T follicular helper cell (primary cell): ENCODE results near the gene CIAO3.

ENCODE experiments used
- DNase-seq: peaks from one replicate; pipeline ENCODE4 v3.0.0-alpha.2; 2020; ENCODE audit warnings: low read depth

CIAO3 gene

DNA sequence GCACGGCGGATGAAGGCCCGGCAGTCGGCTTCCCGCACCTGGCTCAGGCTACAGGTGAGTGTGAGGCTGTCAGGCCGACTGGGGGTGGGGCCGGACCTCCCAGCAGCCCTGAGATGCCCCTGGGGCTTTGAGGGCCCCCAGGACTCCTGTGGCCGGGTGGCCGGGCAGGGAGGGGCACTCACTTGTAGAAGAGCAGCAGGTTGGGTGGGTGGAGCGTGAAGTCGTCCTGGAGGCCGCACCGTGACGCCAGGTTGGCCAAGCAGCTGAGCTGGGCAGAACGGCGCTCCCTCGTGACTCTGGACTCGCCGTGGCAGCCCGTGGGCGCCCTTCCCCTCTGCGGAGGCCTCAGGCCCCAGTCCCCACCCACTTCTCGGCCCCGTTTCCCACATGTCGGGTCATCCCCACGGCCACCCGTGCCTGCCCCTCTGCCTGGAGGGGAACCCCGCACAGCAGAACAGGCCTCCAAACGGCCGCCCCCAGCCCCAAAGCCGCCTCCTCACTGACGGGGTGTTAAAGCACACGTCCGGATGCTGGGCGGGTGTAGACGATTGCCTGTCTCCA is 34.5 kb upstream of the CIAO3 start:
- no peak for DNase-seq

DNA sequence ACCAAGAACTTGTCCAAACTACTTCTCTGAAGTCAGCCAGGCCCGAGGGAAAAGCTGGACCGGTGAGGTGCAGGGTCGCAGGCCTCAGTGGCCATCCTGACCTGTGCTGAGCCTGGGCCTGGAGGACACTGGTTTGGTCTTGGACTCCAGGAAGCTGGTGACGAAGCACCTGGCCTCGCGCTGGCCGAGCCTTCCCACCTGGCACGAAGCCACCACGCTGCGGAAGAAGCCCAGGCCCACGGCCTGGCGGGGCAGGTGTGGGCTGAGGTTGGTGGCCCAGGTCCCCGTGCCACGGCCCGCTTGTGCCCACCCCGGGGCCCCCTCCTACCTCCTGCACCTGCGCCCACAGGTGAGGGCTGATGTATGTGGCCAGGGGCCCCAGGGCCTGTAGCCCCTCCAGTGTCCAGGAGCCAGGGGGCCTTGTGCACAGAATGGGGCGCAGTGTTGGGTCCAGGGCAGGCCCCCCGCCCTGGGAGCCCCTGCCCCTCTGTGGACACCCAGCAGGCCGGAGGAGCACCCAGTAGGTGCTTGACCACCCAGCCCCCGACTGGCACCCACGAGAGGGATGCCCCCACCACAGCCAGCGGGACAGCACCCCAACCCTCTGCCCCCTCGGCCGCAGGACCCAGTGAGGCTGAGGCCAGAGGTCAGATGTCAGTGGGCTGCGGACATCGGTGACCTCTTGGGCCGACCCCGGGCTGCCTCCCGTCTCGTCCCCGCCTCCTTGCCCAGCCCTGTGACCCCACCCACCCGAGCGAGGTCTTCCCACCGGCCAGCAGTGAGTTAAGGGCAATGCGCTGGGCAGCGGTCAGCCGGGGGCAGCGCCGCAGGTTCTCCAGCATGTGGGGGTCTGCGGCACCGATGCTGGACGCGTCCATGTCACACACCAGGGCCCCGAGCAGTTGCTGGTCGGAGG is 33.5 kb upstream of the CIAO3 start:
- no peak for DNase-seq

DNA sequence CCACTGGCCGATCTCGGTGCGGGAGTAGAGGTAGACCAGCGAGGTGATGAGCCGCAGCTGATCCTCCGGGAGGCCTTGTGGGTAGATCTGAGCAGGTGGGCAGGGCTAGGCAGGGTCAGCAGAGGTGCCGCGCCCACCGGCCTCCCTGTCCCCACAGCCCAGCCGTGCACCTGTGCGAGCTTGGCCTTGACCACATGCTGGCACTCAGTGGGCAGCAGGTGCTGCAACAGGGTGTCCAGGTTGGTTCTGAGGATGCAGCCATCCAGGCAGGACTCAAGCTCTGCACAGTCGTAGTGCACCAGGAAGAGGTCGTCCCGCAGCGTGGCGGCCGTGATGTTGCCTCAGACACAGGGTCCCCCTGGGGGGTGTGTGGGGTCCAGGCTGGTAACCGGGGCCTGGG is 32.2 kb upstream of the CIAO3 start:
- DNase-seq: no peak

DNA sequence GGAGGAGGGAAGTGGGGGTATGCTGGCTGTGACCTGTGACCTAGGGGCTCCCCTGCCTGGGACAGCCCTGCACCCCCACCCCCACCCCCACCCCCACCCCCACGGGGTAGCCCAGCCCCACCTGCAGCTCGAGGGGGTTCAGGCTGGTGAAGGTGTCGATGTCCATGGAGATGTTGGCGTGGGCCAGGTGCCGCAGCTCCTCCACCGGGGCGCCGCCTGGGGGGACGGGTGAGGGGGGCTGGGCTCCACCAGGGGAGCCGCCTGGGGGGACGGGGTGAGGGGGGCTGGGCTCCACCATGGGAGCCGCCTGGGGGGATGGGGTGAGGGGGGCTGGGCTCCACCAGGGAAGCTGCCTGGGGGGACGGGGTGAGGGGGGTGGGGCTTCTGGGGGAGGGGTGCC is 29.6 kb upstream of the CIAO3 start:
- DNase-seq: no peak

DNA sequence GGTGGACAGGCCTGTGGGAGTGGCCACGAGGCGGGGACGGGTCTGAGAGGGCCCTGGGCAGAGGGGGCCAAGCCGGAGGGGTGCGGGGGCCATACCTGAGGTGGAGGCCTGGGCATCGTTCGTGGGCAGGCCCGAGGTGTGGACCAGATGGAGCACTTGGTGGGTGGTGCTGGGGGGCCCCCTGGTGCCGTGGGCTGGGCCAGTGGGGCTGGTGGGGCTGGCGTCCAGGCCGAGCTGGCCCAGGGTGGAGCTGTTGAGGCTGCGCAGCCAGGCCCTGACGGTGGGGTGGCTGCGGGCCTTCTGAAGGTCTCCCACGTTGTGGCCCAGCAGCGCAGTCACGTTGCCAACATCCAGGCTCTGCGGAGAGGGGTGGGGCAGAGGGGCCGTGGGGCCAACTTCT is 29.1 kb upstream of the CIAO3 start:
- no peak for DNase-seq

DNA sequence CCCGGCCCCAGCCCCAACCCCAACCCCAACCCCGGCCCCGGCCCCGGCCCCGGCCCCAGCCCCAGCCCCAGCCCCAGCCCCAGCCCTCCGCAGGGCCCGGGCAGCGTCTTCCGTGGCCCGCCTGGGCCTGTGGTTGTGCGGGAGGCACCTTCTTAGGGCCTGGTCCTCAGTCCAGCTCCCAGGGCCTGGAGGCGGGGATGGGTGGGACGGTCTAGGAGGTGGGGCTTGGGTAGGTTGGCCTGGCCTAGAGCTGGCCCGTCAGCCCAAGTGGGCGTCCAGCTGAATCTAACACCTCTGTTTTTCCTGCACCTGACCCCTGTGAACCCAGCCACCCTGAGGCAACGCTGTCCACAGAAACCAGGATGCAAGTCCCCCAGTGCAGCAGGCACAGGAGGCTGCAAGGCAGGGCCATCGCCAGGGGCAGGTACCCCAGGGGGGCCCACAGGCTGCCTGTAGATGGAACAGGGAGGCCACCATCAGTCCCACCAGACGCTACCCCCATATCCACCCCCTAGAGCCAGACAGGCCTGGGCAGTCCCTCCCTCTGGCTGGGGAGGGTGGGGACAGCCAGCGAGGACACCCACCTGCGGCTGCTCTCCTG is 28.5 kb upstream of the CIAO3 start:
- DNase-seq: no peak

DNA sequence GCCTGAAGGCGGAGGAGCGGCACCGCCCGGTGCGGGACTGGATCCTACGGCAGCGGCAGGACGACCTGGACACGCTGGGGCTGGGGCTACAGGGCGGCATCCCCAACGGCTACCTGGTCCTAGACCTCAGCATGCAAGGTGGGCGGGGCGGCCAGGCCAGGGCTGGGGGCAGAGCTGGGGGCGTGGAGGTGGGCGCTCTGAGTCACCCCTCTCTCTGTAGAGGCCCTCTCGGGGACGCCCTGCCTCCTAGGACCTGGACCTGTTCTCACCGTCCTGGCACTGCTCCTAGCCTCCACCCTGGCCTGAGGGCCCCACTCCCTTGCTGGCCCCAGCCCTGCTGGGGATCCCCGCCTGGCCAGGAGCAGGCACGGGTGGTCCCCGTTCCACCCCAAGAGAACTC is 27.6 kb upstream of the CIAO3 start:
- no peak for DNase-seq

DNA sequence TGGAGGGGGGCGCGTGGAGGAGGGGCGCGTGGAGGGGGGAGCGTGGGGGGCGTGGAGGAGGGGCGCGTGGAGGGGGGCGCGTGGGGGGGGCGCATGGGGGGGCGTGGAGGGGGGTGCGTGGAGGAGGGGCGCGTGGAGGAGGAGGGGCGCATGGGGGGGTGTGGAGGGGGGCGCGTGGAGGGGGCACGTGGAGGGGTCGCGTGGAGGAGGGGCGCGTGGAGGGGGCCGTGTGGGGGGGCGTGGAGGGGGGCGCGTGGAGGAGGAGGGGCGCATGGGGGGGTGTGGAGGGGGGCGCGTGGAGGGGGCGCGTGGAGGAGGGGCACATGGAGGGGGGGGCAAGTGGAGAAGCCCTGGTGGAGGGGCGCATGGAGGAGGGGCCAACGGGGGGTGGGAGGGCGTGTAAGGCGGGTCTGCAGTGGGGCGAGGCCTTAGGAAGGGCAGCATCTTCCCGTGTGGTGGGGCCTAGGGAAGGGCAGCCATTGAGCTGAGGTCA is 27.0 kb upstream of the CIAO3 start:
- DNase-seq: no peak

DNA sequence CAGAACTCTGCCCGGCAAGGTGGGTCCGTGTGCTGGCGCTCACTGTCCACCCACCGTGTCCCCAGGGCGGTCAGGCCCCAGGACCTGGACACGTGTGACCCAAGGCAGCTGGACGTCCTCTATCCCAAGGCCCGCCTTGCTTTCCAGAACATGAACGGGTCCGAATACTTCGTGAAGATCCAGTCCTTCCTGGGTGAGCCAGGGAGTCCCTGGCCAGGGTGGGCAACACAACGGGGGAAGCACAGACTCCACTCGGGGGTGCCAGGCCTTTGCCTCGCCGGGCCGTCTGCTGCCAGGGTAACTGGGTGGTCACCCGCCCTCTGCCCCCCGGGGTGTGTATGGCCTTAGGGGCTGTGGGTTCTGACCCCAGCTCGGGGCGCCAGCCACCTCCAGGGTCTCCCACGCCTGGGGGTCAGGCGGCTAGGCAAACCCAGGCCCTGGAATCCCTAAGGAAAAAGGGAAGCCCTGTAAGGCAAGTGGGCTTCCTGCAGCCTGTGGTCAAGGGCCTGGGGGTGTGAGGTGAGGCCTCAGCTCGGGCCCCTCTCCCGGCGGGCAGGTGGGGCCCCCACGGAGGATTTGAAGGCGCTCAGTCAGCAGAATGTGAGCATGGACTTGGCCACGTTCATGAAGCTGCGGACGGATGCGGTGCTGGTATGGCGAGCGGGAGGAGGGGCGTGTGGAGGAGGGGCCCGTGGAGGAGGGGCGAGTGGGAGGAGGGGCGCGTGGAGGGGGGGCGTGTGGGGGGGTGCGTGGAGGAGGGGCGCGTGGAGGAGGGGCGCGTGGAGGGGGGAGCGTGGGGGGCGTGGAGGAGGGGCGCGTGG is 26.2 kb upstream of the CIAO3 start:
- DNase-seq: no peak

DNA sequence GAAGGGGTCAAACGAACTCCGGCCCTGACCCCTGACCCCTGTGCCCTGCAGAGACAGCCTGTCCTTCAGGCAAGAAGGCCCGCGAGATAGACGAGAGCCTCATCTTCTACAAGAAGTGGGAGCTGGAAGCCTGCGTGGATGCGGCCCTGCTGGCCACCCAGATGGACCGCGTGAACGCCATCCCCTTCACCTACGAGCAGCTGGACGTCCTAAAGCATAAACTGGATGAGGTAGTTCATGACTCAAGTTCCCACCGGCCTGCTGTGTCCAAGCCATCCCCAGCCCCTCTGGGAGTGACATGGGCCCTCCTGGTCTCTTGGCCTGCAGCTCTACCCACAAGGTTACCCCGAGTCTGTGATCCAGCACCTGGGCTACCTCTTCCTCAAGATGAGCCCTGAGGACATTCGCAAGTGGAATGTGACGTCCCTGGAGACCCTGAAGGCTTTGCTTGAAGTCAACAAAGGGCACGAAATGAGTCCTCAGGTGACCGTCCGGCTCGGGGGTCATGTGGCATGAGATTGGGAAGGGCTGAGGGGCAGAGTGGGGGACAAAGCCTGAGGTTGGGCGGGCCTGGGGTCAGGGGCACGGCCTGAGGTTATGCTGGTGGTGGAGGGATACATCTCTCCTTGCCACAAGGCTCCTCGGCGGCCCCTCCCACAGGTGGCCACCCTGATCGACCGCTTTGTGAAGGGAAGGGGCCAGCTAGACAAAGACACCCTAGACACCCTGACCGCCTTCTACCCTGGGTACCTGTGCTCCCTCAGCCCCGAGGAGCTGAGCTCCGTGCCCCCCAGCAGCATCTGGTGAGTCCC is 25.4 kb upstream of the CIAO3 start:
- DNase-seq: no peak

DNA sequence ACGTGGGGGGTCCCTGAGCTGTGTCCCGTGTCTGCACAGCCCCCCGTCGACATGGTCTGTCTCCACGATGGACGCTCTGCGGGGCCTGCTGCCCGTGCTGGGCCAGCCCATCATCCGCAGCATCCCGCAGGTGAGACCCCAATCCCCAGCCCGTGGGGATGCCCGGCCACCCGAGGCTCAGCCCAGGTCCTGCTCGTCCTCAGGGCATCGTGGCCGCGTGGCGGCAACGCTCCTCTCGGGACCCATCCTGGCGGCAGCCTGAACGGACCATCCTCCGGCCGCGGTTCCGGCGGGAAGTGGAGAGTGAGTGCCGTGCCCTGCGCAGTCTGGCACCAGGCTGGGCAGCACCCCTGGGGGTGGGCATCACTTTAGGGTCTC is 24.7 kb upstream of the CIAO3 start:
- no peak for DNase-seq

DNA sequence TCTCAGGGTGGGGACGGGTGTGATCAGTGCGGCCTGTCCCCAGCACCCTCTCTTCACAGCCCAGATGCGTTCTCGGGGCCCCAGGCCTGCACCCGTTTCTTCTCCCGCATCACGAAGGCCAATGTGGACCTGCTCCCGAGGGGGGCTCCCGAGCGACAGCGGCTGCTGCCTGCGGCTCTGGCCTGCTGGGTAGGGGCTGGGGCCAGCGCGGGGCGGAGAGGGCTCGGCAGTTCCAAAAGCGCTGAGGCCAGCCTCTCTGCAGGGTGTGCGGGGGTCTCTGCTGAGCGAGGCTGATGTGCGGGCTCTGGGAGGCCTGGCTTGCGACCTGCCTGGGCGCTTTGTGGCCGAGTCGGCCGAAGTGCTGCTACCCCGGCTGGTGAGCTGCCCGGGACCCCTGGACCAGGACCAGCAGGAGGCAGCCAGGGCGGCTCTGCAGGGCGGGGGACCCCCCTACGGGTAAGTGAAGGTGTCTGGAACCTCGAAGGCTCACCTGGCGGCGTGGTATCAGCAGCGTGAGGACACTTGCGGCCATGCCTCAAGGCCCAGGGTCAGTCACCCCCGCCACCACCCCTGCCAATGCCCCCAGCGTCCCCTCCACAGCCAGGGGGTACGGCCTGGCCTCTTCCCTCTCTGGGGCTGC is 24.2 kb upstream of the CIAO3 start:
- no peak for DNase-seq

DNA sequence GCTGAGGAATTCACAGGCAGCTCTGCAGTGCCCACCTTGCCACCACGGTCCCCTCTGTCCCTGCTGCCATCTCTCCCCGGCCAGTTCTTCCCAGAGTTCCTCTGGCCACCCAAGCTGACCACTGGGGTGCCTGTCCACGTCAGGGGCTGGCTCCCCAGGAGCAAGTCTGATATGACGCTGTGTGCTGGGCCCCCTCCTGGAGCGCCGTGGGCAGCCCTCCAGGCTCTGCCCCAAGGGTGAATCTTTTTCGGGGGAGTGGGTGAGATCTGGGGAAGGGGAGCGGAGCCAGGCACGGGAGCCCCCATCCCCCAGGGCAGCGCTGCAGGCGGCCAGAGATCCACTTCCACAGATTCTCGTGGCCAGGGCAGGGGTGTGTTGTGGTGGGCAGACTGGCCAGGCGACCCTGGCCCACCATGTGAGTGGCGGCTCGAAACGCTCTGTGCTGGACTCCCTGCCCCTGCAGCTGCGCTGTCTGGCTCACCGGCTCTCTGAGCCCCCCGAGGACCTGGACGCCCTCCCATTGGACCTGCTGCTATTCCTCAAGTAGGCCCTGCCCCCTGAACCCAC is 23.5 kb upstream of the CIAO3 start:
- DNase-seq: no peak

DNA sequence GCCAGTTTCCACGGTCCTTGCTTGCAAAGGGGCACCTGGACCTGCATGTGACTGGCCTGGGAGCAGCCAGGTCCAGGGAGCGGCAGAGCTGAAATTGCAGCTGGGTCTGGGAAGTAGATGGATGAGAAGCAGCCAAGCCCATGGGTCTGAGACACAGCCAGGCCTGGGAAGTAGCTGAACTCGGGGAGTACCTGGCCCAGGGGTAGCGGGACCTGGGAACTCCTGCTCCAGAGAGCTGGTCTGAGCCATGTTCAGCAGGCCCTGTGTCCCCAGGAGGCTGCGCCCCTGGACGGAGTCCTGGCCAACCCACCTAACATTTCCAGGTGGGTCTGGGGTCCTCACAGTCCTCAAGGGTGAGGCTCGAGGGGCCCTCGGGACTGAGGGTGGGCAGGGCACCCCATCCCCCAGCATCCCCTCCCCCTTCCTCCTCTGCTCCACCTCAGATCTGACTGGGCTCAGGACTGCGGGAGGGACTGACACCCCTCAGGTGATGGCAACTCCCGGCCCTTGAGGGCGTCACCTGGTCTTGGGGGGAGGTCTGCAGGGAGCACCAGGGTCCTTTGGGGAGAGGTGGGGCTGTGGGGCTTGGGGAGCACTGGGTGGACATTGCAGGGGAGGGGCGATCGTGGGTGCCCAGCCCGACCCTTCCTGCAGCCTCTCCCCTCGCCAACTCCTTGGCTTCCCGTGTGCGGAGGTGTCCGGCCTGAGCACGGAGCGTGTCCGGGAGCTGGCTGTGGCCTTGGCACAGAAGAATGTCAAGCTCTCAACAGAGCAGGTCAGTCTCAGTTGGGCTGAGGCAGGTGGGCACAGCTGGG is 22.8 kb upstream of the CIAO3 start:
- no peak for DNase-seq

DNA sequence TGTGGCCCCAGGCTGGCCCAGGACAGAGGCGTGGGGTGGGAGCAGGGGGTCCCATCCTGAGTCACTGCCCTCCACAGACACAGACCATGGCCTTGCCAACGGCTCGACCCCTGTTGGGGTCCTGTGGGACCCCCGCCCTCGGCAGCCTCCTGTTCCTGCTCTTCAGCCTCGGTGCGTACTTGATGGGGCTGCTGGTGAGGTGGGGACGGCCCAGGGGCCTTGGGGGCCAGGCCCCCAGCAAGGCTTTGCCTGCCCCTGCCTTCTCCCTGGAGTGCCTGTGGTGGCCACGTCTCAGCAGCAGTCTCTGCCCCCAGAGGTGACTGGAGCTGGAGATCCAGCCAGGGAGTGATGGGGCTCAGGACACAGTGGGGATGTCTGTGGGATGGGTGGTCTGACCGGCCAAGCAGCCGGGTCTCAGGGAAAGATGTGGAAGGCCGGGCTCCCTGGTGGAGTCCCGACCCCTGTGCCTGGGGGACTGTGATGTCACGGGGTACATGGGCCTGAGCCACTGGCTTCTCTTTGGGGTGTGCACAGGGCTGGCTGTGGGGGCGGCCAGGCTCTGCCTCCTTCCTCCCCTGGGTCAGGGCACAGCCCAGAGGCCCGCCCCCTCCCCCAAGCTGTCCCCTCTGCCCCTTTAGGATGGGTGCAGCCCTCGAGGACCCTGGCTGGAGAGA is 21.9 kb upstream of the CIAO3 start:
- DNase-seq: no peak

DNA sequence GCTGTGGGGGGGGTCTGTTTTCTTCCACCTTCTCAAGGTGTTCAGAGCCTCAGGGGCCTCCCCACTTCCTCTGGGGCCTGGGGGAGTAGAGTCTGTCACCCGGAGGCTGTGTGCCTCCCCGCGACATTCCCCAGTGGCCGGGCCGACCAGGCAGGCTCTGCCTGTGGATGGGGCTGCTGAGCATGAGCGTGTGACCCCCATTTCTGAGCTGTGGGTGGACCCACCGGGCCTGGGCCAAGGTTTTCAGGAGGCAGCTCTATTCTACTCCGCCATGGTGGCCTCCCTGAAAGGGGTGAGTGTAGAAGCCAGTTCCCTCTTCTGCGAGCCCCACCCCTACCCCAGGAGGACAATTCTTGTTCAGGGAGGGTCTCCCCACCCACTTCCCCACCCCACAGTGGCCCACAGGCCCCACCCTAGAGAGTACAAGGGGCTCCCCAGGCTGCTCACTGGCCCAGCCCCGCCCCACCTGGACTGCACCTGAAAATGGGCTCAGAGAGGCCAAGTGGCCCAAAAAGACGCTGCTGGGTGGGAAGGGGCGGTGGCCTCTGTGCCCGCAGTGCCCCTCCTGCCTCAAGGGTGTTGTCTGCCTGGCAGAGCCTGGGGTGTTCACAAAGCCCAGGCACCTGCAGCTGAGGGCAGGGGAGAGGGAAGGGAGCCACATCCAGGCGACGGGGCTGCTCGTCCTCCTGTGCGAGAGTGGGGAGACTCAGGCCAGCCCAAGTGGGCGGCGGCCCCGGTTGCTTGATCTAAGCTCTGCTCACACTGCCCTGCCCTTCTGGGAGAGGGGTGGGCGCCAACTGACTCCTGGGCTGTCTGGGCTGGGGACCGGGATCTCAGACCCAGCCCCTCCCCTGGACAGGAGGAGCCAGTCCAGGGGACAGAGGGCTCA is 21.1 kb upstream of the CIAO3 start:
- DNase-seq: no peak

DNA sequence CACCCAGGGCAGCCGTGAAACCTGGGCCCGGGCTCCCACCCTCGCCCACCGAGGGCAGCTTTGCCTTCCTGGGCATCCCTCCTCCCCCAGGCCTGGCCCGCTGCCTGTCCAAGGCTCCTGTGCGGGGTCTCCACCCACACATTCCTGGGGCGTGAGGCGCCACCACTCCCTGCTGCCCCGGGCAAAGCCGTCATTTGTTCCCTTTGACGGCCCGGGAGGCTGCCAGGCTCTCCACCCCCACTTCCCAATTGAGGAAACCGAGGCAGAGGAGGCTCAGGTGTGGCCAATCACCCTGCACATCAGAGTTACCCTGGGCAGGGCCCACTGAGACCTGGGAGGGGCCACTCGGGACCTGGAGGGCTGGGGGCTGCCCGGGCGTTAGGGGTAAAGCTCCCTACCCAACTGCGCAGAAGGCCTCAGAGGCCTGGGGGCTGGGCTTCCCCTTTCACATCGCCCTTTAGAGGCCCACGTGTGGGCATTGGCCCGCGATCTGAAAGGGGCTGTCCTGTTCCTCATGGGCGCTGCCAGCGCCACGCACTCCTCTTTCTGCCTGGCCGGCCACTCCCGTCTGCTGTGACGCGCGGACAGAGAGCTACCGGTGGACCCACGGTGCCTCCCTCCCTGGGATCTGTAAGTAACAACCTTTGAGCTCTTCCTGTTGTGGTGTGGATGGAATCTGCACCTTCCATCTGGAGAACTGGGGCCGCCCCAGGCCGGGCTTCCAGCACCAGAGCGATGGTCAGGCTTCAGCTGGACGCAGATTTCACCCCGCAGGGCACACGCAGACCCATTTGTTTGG is 19.9 kb upstream of the CIAO3 start, which contains the start of gene MSLN:
Gene MSLN, plus strand, starts transcription at position 190 of the 799 bp plus-strand sequence. CDS start 1,947 bp downstream, outside the sequence.
- no peak for DNase-seq
